GM13977 (cell line): Measurements from ENCODE around the gene CCDC57.
"Not testable (repeated sequence)": the region's sequence is repeated elsewhere in the genome, so short reads cannot be mapped to it uniquely, and the experiment has no call there.

Experiments
- DNase-seq: peaks from one replicate; pipeline ENCODE4 v3.0.0; 2012; ENCODE audit warnings: low spot score
- in situ Hi-C: fragments of 300-500 bp; cut with MboI; formaldehyde crosslinking; loops from one replicate; pipeline ENCODE4 v1.12.0; 2022; ENCODE audit warnings: low sequenced_read_pairs, low pct_unique_long_range_greater_than_20kb, mixed read lengths, inconsistent platforms; ENCODE audit not compliant: unreplicated experiment
- TF ChIP-seq, protein P1 (sequence below): IDR thresholded peaks from 2 replicates; pipeline ENCODE4 v1.5.1; 2012; ENCODE audit warnings: mild to moderate bottlenecking, control low read depth; ENCODE audit not compliant: insufficient read depth; ENCODE audit errors: extremely low read depth, missing control alignments

CCDC57 gene

DNA sequence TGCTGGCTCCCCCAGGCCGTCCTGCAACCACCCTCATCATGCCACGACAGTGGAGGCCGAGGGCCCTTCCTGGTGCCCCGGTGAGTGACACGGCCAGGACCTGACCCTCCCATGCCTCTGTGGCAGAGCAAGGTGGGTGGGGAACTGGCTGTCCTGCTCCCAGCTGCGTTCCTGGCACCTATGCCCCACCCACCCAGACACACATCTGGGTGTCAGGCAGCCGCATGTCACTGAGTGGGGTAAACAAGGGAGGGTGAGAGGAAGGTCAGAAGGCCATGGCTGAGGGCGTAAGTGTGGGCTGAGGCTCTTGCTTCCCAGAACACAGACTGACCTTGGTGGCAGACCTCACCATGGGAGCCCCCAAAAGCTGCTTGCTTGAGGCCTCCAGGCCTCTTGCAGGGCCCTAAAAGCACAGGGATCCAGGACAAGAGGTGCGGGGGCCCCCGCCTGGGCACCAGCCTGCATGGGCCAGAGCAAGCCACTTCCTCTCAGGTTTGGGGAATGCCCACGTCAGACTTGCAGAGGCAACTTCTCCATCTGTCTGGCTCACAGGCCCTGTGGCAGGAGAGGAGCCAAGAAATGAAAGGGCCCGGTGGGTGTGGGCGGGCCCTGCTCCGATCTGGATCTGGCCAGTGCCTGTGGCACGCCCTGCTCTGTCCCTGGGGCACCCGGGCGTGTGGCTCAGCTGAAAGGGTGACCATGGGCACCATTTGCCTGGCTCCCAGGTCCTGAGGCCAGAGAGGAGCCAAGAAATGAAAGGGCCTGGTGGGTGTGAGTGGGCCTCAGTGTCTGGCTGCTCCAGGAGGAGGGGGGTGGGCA, 3.9 kb upstream of the CCDC57 start:
- peak; percentile 71 for DNase-seq
- in situ Hi-C loops, result no loop called here
- TF ChIP-seq, protein P1, sequence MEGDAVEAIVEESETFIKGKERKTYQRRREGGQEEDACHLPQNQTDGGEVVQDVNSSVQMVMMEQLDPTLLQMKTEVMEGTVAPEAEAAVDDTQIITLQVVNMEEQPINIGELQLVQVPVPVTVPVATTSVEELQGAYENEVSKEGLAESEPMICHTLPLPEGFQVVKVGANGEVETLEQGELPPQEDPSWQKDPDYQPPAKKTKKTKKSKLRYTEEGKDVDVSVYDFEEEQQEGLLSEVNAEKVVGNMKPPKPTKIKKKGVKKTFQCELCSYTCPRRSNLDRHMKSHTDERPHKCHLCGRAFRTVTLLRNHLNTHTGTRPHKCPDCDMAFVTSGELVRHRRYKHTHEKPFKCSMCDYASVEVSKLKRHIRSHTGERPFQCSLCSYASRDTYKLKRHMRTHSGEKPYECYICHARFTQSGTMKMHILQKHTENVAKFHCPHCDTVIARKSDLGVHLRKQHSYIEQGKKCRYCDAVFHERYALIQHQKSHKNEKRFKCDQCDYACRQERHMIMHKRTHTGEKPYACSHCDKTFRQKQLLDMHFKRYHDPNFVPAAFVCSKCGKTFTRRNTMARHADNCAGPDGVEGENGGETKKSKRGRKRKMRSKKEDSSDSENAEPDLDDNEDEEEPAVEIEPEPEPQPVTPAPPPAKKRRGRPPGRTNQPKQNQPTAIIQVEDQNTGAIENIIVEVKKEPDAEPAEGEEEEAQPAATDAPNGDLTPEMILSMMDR, result no peak

GRCh38 chr17:82215972-82216300, 3.3 kb upstream of the CCDC57 start:
- DNase-seq, result no peak
- in situ Hi-C loops, result no loop called here
- TF ChIP-seq, protein P1, result no peak

DNA sequence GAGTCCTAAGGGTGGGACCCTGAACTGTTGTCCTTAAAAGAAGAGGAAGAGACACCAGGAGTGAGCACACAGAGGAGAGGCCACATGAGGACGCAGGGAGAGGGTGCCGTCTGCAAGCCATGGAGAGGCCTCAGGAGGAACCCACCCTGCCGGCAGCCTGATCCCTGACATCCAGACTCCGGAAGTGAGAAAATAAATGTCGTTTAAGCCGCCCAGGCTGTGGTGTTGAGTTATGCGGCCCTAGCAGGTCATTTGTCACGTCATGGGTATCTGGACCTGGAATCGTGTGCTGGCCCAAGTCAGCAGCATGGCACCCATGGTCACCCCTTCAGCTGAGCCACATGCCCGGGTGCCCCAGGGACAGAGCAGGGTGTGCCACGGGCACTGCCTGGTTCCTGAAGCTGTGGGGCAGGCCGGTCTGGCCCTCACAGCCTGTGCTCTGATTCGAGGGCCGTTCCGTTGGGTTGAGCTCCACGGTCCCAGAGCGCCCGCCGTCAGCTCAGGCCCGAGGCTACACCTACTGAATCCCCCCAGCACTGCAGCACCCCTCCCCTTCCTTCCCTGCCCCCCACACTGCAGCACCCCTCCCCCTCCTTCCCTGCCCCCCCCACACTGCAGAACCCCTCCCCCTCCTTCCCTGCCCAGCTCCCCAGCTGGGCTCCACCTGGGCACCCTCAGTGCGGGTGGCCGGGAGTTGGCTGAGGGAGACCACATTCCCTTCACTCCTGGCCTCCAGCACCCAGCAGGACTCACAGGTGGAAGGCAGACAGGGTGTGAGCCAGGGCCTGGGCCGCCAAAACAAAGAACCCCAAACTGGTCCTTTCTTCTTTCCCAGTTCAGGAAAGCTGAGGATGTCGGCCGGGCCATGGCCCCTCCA, 2.7 kb upstream of the CCDC57 start:
- peak; percentile 76 for DNase-seq
- in situ Hi-C loops, result no loop called here
- TF ChIP-seq, protein P1, result no peak

DNA sequence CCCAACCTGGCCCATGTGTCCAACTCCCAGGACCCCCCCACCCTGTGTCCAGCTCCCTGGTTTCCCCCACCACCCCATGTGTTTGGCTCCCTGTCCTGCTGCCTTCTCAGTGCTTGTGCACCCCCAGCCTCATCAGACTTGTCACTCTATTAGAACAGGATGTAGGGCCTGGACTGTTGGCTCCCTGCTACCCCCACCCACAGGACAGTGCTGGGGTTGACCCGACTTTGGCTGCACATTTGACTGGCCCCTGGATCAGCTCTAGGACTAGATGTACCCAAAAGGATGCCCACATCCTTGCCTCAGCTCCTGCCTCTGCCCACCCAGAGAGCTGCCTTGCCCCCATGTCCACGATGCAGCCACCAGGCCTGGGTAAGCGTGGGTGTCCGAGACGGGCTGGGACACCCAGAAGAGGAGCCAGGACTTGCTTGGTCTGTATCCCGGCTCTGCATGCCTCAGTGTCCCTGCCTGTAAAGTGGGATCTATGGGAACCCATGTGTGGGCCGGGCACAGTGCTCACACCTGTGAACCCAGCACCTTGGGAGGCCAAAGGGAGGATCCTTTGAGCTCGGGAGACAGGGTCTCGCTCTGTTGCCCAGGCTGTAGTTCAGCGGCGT, 1.5 kb upstream of the CCDC57 start:
- in situ Hi-C loops, result no loop called here
- TF ChIP-seq, protein P1, result no peak
- no peak for DNase-seq

GRCh38 chr17:82213251-82214011, 789 bp upstream of the CCDC57 start:
- in situ Hi-C loops, result no loop called here
- TF ChIP-seq, protein P1, result no peak
- DNase-seq, result peak; percentile 77

- in situ Hi-C loops, DNase-seq: not testable (repeated sequence)
Measured at GRCh38 chr17:82210655-82211054, 2.0 kb downstream of the CCDC57 start.
